H1 (cell line): ENCODE data around the gene STARD9. TPM values are rescaled to one million over a fixed set of nuclear protein-coding genes. Genes with fewer than 3 reads are reported as not detected.

ENCODE experiments used
- CTCF ChIA-PET: fragments of 300-600 bp; sonication (Branson Sonifier 250); formaldehyde crosslinking; loops from one replicate; lab custom pipeline; 2021; ENCODE audit not compliant: partially characterized antibody; lab: Charles Lee
- POLR2A ChIA-PET: fragments of 300-600 bp; sonication (Branson Sonifier 250); formaldehyde crosslinking; loops from one replicate; lab custom pipeline; 2021; ENCODE audit warnings: inconsistent platforms; ENCODE audit not compliant: partially characterized antibody; lab: Charles Lee
- DNase-seq, 2 experiments: peaks; one replicate each; pipeline versions ENCODE4 v3.0.0 to v3.0.0-alpha.2; 2010 to 2022; ENCODE audit warnings: low spot score in 2 of 2, low read depth in 1 of 2, mixed read lengths in 1 of 2
- FAIRE-seq: peaks from 2 replicates; lab custom pipeline; 2011; peaks lifted over from hg19 to GRCh38; lab: Jason Lieb, UNC
- H2AFZ ChIP-seq: 2 replicates; pipeline ENCODE4 v1.8.1; 2012; ENCODE audit warnings: low read length, inconsistent platforms
- H2AK5ac ChIP-seq: 2 replicates; pipeline ENCODE4 v1.6.1; 2013; ENCODE audit warnings: low read depth, low read length
- H2BK120ac ChIP-seq: replicated peaks from 2 replicates; pipeline ENCODE3; 2013; ENCODE audit warnings: low read depth, low read length, inconsistent platforms
- H2BK12ac ChIP-seq: 2 replicates; pipeline ENCODE4 v1.6.1; 2013; ENCODE audit warnings: low read depth, low read length
- H2BK15ac ChIP-seq: 2 replicates; pipeline ENCODE4 v1.6.1; 2013; ENCODE audit warnings: low read length
- H2BK20ac ChIP-seq: 2 replicates; pipeline ENCODE4 v1.6.1; 2013; ENCODE audit warnings: low read length
- H2BK5ac ChIP-seq: 2 replicates; pipeline ENCODE4 v1.6.1; 2013; ENCODE audit warnings: low read depth, low read length
- H3K14ac ChIP-seq: 2 replicates; pipeline ENCODE4 v1.6.1; 2013; ENCODE audit warnings: inconsistent platforms; ENCODE audit not compliant: insufficient read length
- H3K18ac ChIP-seq: 2 replicates; pipeline ENCODE4 v1.6.1; 2013; ENCODE audit warnings: low read length; ENCODE audit errors: extremely low read depth
- H3K23ac ChIP-seq: 2 replicates; pipeline ENCODE4 v1.6.1; 2013; ENCODE audit warnings: inconsistent platforms; ENCODE audit not compliant: insufficient read length
- H3K23me2 ChIP-seq: 2 replicates; pipeline ENCODE4 v1.6.1; 2013; ENCODE audit warnings: low read depth, low read length
- H3K27ac ChIP-seq: 2 replicates; pipeline ENCODE4 v1.6.1; 2011; ENCODE audit warnings: low read depth, low read length, inconsistent platforms
- H3K27me3 ChIP-seq, 4 experiments: replicated peaks in 1 of 4; 1 replicate in 1 of 4; 2 replicates in 3 of 4; pipeline versions ENCODE4 v1.6.1 to v1.8.1; 2011 to 2013; ENCODE audit warnings: low read length in 3 of 4, mild to moderate bottlenecking in 3 of 4, inconsistent platforms in 2 of 4, mixed read lengths in 2 of 4, moderate library complexity in 1 of 4; ENCODE audit not compliant: control insufficient read depth in 3 of 4, insufficient read depth in 3 of 4; ENCODE audit errors: extremely low read depth in 1 of 4
- H3K36me3 ChIP-seq, 4 experiments: 2 replicates each; pipeline versions ENCODE4 v1.6.1 to v1.8.1; 2011 to 2013; ENCODE audit warnings: mild to moderate bottlenecking in 4 of 4, low read length in 3 of 4, moderate library complexity in 2 of 4, control low read depth in 1 of 4, inconsistent platforms in 1 of 4; ENCODE audit not compliant: insufficient read depth in 4 of 4, control insufficient read depth in 2 of 4
- H3K4ac ChIP-seq: replicated peaks from 2 replicates; pipeline ENCODE3; 2013; ENCODE audit warnings: low read length, low read depth, mixed read lengths, inconsistent platforms; ENCODE audit not compliant: insufficient read length
- H3K4me1 ChIP-seq, 4 experiments: replicated peaks in 1 of 4; 1 replicate in 1 of 4; 2 replicates in 3 of 4; pipeline versions ENCODE4 v1.6.1 to v1.8.1; 2011 to 2013; ENCODE audit warnings: low read length in 3 of 4, inconsistent platforms in 2 of 4, mixed read lengths in 1 of 4; ENCODE audit not compliant: insufficient read depth in 4 of 4, control insufficient read depth in 3 of 4
- H3K4me2 ChIP-seq, 2 experiments: 2 replicates each; pipeline versions ENCODE4 v1.6.1 to v1.8.1; 2011 to 2013; ENCODE audit warnings: low read depth in 2 of 2, low read length in 2 of 2, control low read depth in 1 of 2, inconsistent platforms in 1 of 2, mild to moderate bottlenecking in 1 of 2; ENCODE audit not compliant: insufficient read depth in 1 of 2
- H3K4me3 ChIP-seq, 4 experiments: fragments of 200-600, 300-600 bp in 1 of 4; sonication (generic), shearing (Covaris generic), sonication (Bioruptor Twin) in 1 of 4; 2 replicates each; pipeline versions ENCODE4 v1.5.1 to v1.8.1; 2011 to 2016; ENCODE audit warnings: low read length in 4 of 4, low read depth in 3 of 4, control low read depth in 2 of 4, inconsistent platforms in 2 of 4, mild to moderate bottlenecking in 2 of 4, mixed read lengths in 1 of 4, moderate library complexity in 1 of 4; ENCODE audit not compliant: insufficient read depth in 2 of 4; ENCODE audit errors: extremely low read depth in 1 of 4
- H3K56ac ChIP-seq: replicated peaks from 2 replicates; pipeline ENCODE3; 2013; ENCODE audit warnings: low read depth, mild to moderate bottlenecking, mixed read lengths, low read length, inconsistent platforms; ENCODE audit not compliant: insufficient read length
- H3K79me1 ChIP-seq: 2 replicates; pipeline ENCODE4 v1.6.1; 2013; ENCODE audit warnings: low read depth, low read length, control low read depth
- H3K79me2 ChIP-seq, 2 experiments: 2 replicates each; pipeline versions ENCODE4 v1.6.1 to v1.8.1; 2012 to 2013; ENCODE audit warnings: low read length in 2 of 2, mild to moderate bottlenecking in 2 of 2, inconsistent platforms in 1 of 2; ENCODE audit not compliant: insufficient read depth in 2 of 2, control insufficient read depth in 1 of 2
- H3K9ac ChIP-seq, 4 experiments: replicated peaks in 1 of 4; 1 replicate in 1 of 4; 2 replicates in 3 of 4; pipeline versions ENCODE4 v1.6.1 to v1.8.1; 2011 to 2013; ENCODE audit warnings: low read depth in 3 of 4, low read length in 3 of 4, control low read depth in 2 of 4, mild to moderate bottlenecking in 2 of 4, moderate library complexity in 2 of 4, inconsistent platforms in 1 of 4; ENCODE audit errors: extremely low read depth in 1 of 4
- H3K9me3 ChIP-seq, 2 experiments: 2 replicates each; pipeline versions ENCODE4 v1.6.1 to v1.8.1; 2012 to 2013; ENCODE audit warnings: mild to moderate bottlenecking in 2 of 2, moderate library complexity in 2 of 2, control low read depth in 1 of 2, inconsistent platforms in 1 of 2, low read depth in 1 of 2, low read length in 1 of 2, mixed read lengths in 1 of 2; ENCODE audit not compliant: insufficient read depth in 2 of 2
- H4K20me1 ChIP-seq, 2 experiments: replicated peaks in 1 of 2; 2 replicates each; pipeline versions ENCODE3 to v1.8.1; 2011 to 2013; ENCODE audit warnings: inconsistent platforms in 2 of 2, low read length in 2 of 2, mild to moderate bottlenecking in 1 of 2; ENCODE audit not compliant: insufficient read depth in 2 of 2, control insufficient read depth in 1 of 2
- H4K5ac ChIP-seq: 2 replicates; pipeline ENCODE4 v1.6.1; 2013; ENCODE audit warnings: low read length, low read depth, mixed read lengths, inconsistent platforms; ENCODE audit not compliant: insufficient read length
- H4K8ac ChIP-seq: 2 replicates; pipeline ENCODE4 v1.8.0; 2013; ENCODE audit warnings: mild to moderate bottlenecking, moderate library complexity, low read length, inconsistent platforms; ENCODE audit not compliant: insufficient read depth; ENCODE audit errors: extremely low read depth
- H4K91ac ChIP-seq: replicated peaks from 2 replicates; pipeline ENCODE3; 2013; ENCODE audit warnings: low read length, mixed read lengths, inconsistent platforms; ENCODE audit not compliant: insufficient read length
- ASH2L ChIP-seq: fragments of 200-600, 300-600 bp; sonication (generic); IDR thresholded peaks from one replicate; pipeline ENCODE4 v1.7.1; 2017; ENCODE audit warnings: low read length
- CHD1 ChIP-seq: IDR thresholded peaks from 2 replicates; pipeline ENCODE4 v1.6.1; 2012; ENCODE audit warnings: low read depth, low read length, improper control_type of control experiment
- TAF7 ChIP-seq: optimal IDR thresholded peaks from 2 replicates; pipeline ENCODE3; 2011; ENCODE audit warnings: low read depth, mild to moderate bottlenecking, inconsistent platforms, low read length, moderate library complexity, borderline replicate concordance
- WGBS, 2 experiments: shearing (Covaris generic) in 1 of 2; methylation state at CpG; one replicate each; pipeline versions ENCODE4 v1.1.6 to v1.1.7; 2013 to 2015; ENCODE audit warnings: low lambda C conversion rate in 2 of 2, mixed read lengths in 2 of 2, inconsistent platforms in 1 of 2, low coverage in 1 of 2, missing lambda C conversion rate in 1 of 2; ENCODE audit not compliant: insufficient replicate concordance in 2 of 2, insufficient coverage in 1 of 2, insufficient read length in 1 of 2; ENCODE audit errors: extremely low coverage in 1 of 2, missing lambda C conversion rate in 1 of 2; 5-methylcytosine and 5-hydroxymethylcytosine counted together
- polyA plus RNA-seq, 7 experiments: library from polyadenylated mRNA; depleted of rRNA in 3 of 7; stranded (reverse) in 5 of 7; unstranded in 2 of 7; fragments of >200 nt in 5 of 7; fragments of 200-250 nt in 2 of 7; gene quantifications; 1 replicate in 5 of 7; 2 replicates in 1 of 7; 4 replicates in 1 of 7; pipeline versions ENCODE4 v1.2.1 to v1.2.3, GENCODE V29; 2011 to 2013; ENCODE audit warnings: missing spikeins in 2 of 7, mixed read lengths in 2 of 7
- total RNA-seq: library from RNA; stranded (reverse); fragmentation: NEBNext Ultra II Directional; extraction: Animal tissue kit (Norgen Biotek cat#: 25700); gene quantifications from 2 replicates; pipeline ENCODE4 v1.2.1, GENCODE V29; 2021
- TF ChIP-seq, protein P1 (sequence below): IDR thresholded peaks from 2 replicates; pipeline ENCODE4 v1.6.1; 2011; ENCODE audit warnings: low read length, improper control_type of control experiment

Gene STARD9
- total and polyA plus RNA-seq, 2 of the 8 experiments (the other 6 are each of a cell fraction or from before 2014, with no cell fraction given): 2.8 to 7.0 TPM

DNA sequence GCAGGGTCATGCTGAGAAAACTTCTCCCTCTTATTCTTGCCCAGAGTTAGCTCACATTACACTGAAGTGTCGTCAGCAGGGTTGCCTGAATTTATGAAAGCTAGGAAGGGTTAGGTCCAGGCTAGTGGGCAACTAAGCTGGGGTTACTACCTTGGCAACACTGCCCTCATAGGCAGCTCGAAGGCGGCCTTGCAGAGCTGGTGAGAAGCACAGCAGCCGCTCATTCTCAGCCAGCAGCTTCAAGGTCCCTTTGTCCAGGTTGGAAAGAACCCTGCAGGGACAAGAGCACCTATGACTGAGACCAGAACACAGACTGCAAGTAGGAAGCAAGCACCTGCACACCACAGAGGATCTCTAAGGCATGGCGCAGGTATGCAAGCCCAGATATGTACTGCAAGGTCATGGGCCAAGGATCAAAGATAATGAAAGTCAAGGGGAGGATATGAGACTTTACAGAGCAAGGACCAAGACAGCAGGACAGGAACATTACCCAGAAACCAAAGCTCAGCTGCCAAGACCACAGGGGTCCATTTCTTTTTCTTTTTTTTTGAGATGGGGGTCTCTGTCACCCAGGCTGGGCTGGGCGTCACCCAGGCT, 158.8 kb downstream of the STARD9 start:
- no peak overlapping the region for H2AFZ ChIP-seq
- no peaks in the 10 kb centered on the region; the same call in 1 of the 2 replicates for H3K79me1 ChIP-seq
- H4K8ac ChIP-seq: no peak overlapping the region
- TF ChIP-seq, protein P1, sequence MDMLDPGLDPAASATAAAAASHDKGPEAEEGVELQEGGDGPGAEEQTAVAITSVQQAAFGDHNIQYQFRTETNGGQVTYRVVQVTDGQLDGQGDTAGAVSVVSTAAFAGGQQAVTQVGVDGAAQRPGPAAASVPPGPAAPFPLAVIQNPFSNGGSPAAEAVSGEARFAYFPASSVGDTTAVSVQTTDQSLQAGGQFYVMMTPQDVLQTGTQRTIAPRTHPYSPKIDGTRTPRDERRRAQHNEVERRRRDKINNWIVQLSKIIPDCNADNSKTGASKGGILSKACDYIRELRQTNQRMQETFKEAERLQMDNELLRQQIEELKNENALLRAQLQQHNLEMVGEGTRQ: no peak
- TF ChIP-seq CHD1 (no peak), ASH2L (no peak), TAF7 (no peak)
- TF ChIP-seq, all 59 proteins: peak for 0
- peaks cover 5 to 37% (median 7%) of the 10 kb centered on the region in 4 experiments; a peak in 7 of 8 replicates for H3K36me3 ChIP-seq
- no peak overlapping the region for H4K5ac ChIP-seq
- no peak overlapping the region for H3K14ac ChIP-seq
- no peak overlapping the region for H3K4ac ChIP-seq
- CTCF ChIA-PET: interaction anchor here (0.6 to 5.5 kb wide), 6 partner anchors 11 to 669 kb away, joined by 3 to 28 read pairs (median 4); no protein-coding TSS in a partner anchor
- no peak overlapping the region for H3K23ac ChIP-seq
- 88% methylated on average over 6 of the region's 6 CpGs; no CpG with 5 or more reads in 1 of the 2 experiments for WGBS, 2 experiments
- no peak overlapping the region for H3K4me2 ChIP-seq
- no peak overlapping the region for H4K91ac ChIP-seq
- DNase-seq (no peak), FAIRE-seq (no peak)
- no peak overlapping the region for H3K18ac ChIP-seq
- H4K20me1 ChIP-seq: peaks cover 10 to 11% of the 10 kb centered on the region in 2 experiments
- no peak overlapping the region for H3K27ac ChIP-seq
- no peaks in the 10 kb centered on the region for H3K79me2 ChIP-seq
- no peak overlapping the region for H3K4me3 ChIP-seq
- no peak overlapping the region for H2BK5ac ChIP-seq
- peaks cover 0 to 13% (median 6%) of the 10 kb centered on the region in 4 experiments; a peak in 6 of 7 replicates for H3K4me1 ChIP-seq
- H3K9me3 ChIP-seq: no peaks in the 10 kb centered on the region
- H2BK20ac ChIP-seq: no peak overlapping the region
- H3K23me2 ChIP-seq: peaks cover 7% of the 10 kb centered on the region; the same call in 1 of the 2 replicates
- H3K9ac ChIP-seq: no peak overlapping the region
- H2AK5ac ChIP-seq: no peak overlapping the region
- H3K27me3 ChIP-seq: peaks cover 0 to 3% (median 1%) of the 10 kb centered on the region in 4 experiments; a peak in 2 of 7 replicates
- POLR2A ChIA-PET: interaction anchor here (1.1 to 7.1 kb wide), 2 partner anchors 13 to 14 kb away, joined by 3 to 27 read pairs; no protein-coding TSS in a partner anchor
- no peak overlapping the region for H2BK12ac ChIP-seq
- H2BK120ac ChIP-seq: no peak overlapping the region
- no peak overlapping the region for H2BK15ac ChIP-seq
- no peak overlapping the region for H3K56ac ChIP-seq
